SHP77 (cell line): Measurements from ENCODE around the gene GFRAL.

Source experiments
- DNase-seq, 2 experiments: peaks; one replicate each; lab custom pipeline; 2025; lab: John Stamatoyannopoulos, UW

GFRAL gene

DNA sequence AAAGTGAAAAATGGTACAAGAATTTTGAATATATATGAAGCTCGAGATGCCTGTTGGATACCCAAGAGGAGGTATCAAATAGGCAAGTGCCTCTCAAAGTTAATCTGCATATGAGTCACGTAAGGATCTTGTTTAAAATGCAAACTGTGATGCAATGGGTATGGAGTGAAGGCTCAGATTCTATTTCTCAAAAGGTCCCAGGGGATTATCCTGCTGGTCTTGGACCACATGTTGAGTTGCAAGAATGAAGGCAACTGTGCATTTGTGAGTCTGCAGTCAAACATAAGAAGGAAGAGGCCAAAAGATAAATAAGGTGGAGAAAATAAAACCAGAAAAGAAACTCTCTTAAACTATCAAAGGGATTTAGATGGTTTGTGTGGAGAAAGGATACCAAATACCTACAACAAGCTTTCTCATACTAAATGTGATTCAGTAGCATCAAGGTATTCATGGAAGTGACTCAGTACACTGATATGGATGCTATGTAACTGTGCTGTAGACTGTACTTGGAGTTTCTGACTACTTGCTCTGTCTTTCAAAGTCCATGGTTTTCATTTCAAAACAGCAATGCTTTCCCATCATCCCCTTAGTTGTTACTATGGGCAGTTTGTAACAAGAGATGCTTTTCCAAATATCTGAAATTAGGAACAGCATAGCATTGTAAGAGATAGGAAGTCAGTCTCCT, 106.3 kb downstream of the GFRAL start:
- DNase-seq, result no peak

DNA sequence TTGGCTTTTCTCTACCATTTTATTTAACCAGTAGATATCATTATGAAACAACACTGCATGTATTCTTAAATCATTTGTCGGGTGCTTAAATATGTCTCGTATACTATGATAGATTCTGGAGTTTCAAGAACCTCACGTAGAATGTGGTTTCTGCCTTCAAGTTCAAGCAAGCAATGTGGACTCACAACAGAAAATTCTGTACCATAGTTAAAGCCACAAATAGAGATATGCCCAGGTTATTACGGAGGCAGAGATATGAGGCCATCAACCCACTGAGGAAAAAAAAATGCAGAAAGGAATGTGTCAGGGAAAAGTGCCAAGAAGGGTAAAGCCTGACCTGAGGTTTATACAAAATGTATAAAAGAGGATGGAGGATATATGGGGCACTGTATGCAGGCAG, 109.9 kb downstream of the GFRAL start:
- DNase-seq, result no peak

DNA sequence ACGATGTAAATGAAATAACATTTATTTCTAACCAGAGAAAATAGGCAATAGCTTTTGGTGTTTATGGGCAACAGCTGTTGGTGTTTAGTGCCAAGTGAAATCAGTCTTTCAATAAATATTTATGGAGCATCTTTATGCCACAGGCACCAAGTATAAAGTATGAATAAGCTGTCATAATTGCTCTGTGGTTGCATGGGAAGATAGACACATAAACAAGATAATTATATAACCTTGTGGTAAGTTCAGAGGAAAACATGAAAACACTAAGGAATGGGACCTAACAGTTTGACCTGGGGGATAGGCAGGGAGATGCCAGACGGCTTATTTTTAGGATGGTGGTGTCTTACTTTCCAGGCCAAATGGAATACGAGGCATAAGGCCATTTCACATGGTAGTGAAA, 110.9 kb downstream of the GFRAL start:
- no peak for DNase-seq

DNA sequence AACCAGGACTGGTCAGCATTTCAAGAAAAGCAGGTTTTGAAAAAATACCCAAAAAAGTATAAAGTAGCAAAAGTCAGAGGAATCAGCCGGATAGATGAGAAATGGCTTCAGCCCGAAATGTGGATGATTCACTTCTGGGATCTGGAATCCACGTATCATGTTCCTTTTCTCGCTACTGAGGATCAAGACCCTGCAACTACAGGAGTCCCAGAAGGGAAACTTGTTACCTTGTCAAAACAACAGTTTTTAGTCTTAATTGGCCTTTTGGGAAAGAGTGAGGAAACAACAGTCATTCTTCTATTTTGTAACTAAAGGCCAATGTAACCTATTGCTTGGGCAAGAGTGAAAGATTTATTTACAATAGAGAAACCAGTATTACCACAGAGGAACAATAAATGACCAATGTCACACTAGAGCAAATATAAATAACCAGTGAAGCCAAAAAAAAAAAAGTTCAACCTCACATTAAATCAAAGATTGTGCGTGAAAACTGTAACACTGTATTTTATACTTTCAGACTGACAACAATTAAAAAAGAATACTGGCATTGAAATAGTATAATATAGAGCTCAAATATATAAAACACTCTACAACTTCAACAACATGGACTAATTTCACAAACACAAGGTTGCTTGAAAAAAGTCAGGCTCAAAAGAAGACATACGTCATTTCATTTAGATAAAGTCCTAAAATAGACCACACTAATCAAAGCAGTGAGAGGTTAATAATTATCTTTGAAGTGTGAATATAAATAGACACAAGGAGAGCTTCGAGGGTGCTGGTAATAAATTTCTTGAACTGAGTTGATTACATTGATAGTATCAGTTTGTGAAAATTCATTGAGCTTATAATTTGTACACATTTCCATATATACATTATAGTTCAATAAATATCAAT, 116.2 kb downstream of the GFRAL start:
- DNase-seq, result no peak

DNA sequence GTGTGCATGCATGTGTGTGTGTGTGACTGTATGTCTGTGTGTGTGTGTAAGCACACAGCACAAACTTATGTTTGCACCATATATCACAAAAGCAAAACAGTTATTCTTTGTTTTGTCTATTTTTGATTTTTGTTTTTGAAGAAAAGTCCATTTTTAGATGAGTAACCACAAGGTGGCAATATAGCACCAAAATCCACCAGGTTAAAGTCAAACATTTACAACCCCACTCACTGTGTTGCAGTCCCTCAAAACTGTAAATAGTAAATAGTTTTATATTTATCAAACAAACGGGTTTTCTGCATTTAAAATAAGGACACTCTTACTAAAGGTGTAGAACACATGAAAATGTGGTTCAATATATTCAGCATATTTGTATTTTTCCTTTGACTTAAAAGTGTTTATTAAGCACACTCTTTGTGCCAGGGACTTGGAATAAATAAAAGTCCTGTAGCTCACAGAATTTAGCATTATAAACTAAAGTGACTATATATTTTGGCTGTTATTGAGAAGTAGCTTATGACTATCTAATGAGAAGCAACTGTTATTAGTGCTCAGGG, 118.5 kb downstream of the GFRAL start:
- peak; percentile 28 to 39 for DNase-seq

DNA sequence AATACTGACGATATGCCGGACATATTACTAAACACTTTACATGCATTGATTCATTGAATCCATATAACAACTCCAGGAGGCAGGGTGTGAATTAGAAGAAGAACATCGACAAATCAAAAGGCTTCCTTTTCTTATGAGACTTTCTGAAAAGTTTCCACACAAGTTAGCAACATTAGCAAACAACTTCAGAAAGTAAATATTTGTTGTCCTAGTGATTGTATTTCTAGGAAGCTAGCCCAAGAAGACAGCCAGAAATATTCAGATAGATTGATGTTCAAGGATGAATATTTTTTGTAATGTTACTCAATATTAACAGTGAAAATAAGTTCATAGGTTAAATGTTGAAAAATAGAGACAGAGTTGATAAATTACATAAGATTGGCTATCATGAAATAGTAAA, 120.6 kb downstream of the GFRAL start:
- no peak for DNase-seq

DNA sequence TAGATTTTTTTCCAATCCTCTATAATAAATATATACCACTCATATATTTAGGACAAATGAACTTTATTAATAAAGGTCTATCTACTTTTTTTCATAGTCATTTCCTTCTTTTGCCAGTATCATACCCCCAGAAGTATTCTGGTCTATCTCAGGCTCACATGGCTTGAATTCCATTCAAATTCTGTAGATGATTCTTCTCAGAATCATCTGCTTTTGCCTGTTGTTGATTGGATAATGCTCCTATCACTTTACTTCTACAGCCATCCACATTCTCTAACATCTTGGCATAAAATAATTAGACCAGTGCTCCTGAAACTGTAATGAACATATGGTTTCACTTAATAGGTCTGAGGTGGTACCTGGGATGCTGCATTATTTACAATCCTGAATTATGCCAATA, 121.2 kb downstream of the GFRAL start:
- DNase-seq, result no peak

- peak; percentile 10 to 36 for DNase-seq
Observed at GRCh38 chr6:55449225-55449624, 122.0 kb downstream of the GFRAL start.

DNA sequence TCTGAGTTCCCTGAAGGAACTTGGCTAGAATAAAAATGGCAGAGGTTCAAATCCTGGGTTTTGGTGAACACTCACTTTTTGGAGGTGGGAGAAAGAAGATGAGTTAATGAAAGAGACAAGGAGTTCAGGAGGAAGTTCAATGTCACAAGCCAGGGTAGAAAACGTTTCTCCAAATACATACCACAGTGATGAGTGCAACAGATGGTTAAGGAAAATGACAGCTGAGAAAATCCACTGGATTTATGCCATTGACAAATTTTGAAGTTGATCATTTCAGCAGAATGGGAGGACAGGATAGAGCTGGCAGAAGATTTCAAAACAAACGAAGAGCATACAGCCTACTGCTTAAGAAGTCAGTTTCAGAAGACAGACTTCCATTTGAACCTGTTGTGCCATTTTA, 122.7 kb downstream of the GFRAL start:
- no peak for DNase-seq
